HepG2 (cell line): Measurements from ENCODE around the gene DSC2. TPM values are rescaled to one million over a fixed set of nuclear protein-coding genes. Genes with fewer than 3 reads are reported as not detected.
A peak's percentile ranks its signal among the peaks of the same experiment; 100 is the strongest.

Source experiments
- CCAR2 ChIP-seq: fragments of 200-400 bp; formaldehyde crosslinking; optimal IDR thresholded peaks from 2 replicates; pipeline ENCODE3; 2018; ENCODE audit warnings: low read depth, mild to moderate bottlenecking, low read length, moderate library complexity
- FOSL2 ChIP-seq: sonication (generic); formaldehyde crosslinking; IDR thresholded peaks from 2 replicates; pipeline ENCODE4 v1.4.0; 2020; ENCODE audit warnings: missing genetic modification reagents
- GATA4 ChIP-seq: sonication (generic); IDR thresholded peaks from 2 replicates; pipeline ENCODE4 v1.6.1; 2016; ENCODE audit warnings: antibody characterized with exemption, low read depth, borderline replicate concordance
- HOMEZ ChIP-seq: IDR thresholded peaks from 2 replicates; pipeline ENCODE4 v1.6.1; 2016; ENCODE audit warnings: low read depth
- KAT7 ChIP-seq: IDR thresholded peaks from 2 replicates; pipeline ENCODE4 v1.6.1; 2018; ENCODE audit warnings: borderline replicate concordance, missing compliant biosample characterization
- MAF1 ChIP-seq: sonication (generic); formaldehyde crosslinking; IDR thresholded peaks from 2 replicates; pipeline ENCODE4 v1.5.0; 2020; ENCODE audit warnings: missing genetic modification reagents, borderline replicate concordance
- NCOR1 ChIP-seq: fragments of 200-600 bp; sonication (generic); IDR thresholded peaks from 2 replicates; pipeline ENCODE4 v1.7.0; 2017; ENCODE audit warnings: antibody characterized with exemption, low read length, borderline replicate concordance
- NR3C1 ChIP-seq: sonication (generic); formaldehyde crosslinking; IDR thresholded peaks from 2 replicates; pipeline ENCODE4 v1.4.0; 2020; ENCODE audit warnings: missing genetic modification reagents
- RAD51 ChIP-seq: fragments of 450-650 bp; IDR thresholded peaks from 2 replicates; pipeline ENCODE4 v1.6.1; 2016; ENCODE audit warnings: borderline replicate concordance
- REL ChIP-seq: sonication (generic); formaldehyde crosslinking; conservative IDR thresholded peaks from 2 replicates; pipeline ENCODE4 v1.8.0; 2022; ENCODE audit warnings: mild to moderate bottlenecking, missing genetic modification reagents, moderate library complexity
- RORA ChIP-seq: sonication (generic); formaldehyde crosslinking; IDR thresholded peaks from 2 replicates; pipeline ENCODE4 v1.5.0; 2020; ENCODE audit warnings: mild to moderate bottlenecking, missing genetic modification reagents, moderate library complexity
- SP4 ChIP-seq: sonication (generic); formaldehyde crosslinking; IDR thresholded peaks from 2 replicates; pipeline ENCODE4 v1.8.1; 2023; ENCODE audit warnings: mild to moderate bottlenecking, missing genetic modification reagents
- TCF7 ChIP-seq: sonication (generic); IDR thresholded peaks from 2 replicates; pipeline ENCODE4 v1.6.1; 2016; ENCODE audit warnings: antibody characterized with exemption, low read depth
- TRIM22 ChIP-seq: fragments of 450-650 bp; IDR thresholded peaks from 2 replicates; pipeline ENCODE4 v1.6.1; 2017
- U2AF2 ChIP-seq: fragments of 200-400 bp; formaldehyde crosslinking; IDR thresholded peaks from 2 replicates; pipeline ENCODE4 v1.6.1; 2017; ENCODE audit warnings: low read depth, mild to moderate bottlenecking, low read length
- ZBTB34 ChIP-seq: sonication (generic); formaldehyde crosslinking; IDR thresholded peaks from 2 replicates; pipeline ENCODE4 v1.8.0; 2022; ENCODE audit warnings: mild to moderate bottlenecking, missing genetic modification reagents
- ZHX1 ChIP-seq: sonication (generic); formaldehyde crosslinking; IDR thresholded peaks from 2 replicates; pipeline ENCODE4 v1.8.1; 2022; ENCODE audit warnings: low read depth, mild to moderate bottlenecking, missing genetic modification reagents
- ZNF101 ChIP-seq: sonication (generic); formaldehyde crosslinking; IDR thresholded peaks from 2 replicates; pipeline ENCODE4 v1.4.0; 2020; ENCODE audit warnings: mild to moderate bottlenecking, low read depth, missing genetic modification reagents, borderline replicate concordance
- ZNF124 ChIP-seq: sonication (generic); formaldehyde crosslinking; IDR thresholded peaks from 2 replicates; pipeline ENCODE4 v1.4.0; 2020; ENCODE audit warnings: missing genetic modification reagents
- ZNF160 ChIP-seq: sonication (generic); formaldehyde crosslinking; IDR thresholded peaks from 2 replicates; pipeline ENCODE4 v1.8.0; 2022; ENCODE audit warnings: mild to moderate bottlenecking, inconsistent platforms, missing genetic modification reagents
- ZNF224 ChIP-seq: sonication (generic); formaldehyde crosslinking; IDR thresholded peaks from 2 replicates; pipeline ENCODE4 v1.5.0; 2020; ENCODE audit warnings: mild to moderate bottlenecking, missing genetic modification reagents
- ZSCAN12 ChIP-seq: sonication (generic); formaldehyde crosslinking; IDR thresholded peaks from 2 replicates; pipeline ENCODE4 v1.9.0; 2021; ENCODE audit warnings: mild to moderate bottlenecking, missing genetic modification reagents
- ZSCAN20 ChIP-seq: sonication (generic); formaldehyde crosslinking; IDR thresholded peaks from 2 replicates; pipeline ENCODE4 v1.4.0; 2020; ENCODE audit warnings: missing genetic modification reagents, mild to moderate bottlenecking, borderline replicate concordance
- ZSCAN22 ChIP-seq: sonication (generic); formaldehyde crosslinking; IDR thresholded peaks from 2 replicates; pipeline ENCODE4 v1.4.0; 2020; ENCODE audit warnings: mild to moderate bottlenecking, missing genetic modification reagents
- ZSCAN29 ChIP-seq: sonication (generic); formaldehyde crosslinking; conservative IDR thresholded peaks from 2 replicates; pipeline ENCODE4 v1.4.0; 2020; ENCODE audit warnings: mild to moderate bottlenecking, missing genetic modification reagents
- polyA plus RNA-seq, 8 experiments: library from polyadenylated mRNA; depleted of rRNA in 3 of 8; stranded (reverse) in 7 of 8; unstranded in 1 of 8; fragments of >200 nt; fragmentation: Illumina TruSeq in 4 of 8; extraction: Trizol in 4 of 8; gene quantifications; 2 replicates each; pipeline versions ENCODE4 v1.2.1 to v1.2.3, GENCODE V29; 2011 to 2016; ENCODE audit warnings: low read depth in 4 of 8, missing spikeins in 1 of 8, mixed read lengths in 1 of 8; ENCODE audit not compliant: insufficient read depth in 1 of 8
- total RNA-seq, 5 experiments: library from RNA; depleted of rRNA; stranded (reverse); fragments of >200 nt; fragmentation: Illumina TruSeq; extraction: Trizol; gene quantifications; 2 replicates each; pipeline ENCODE4 v1.2.3, GENCODE V29; 2016; ENCODE audit warnings: low read depth in 1 of 5

The DSC2 gene
- total and polyA plus RNA-seq, 2 of the 13 experiments (the other 11 are each of a cell fraction or from before 2014, with no cell fraction given), result 7.2 to 24.9 TPM

- TF ChIP-seq TRIM22 (no peak), ZNF160 (CRISPR knock-in tag) (no peak), U2AF2 (no peak), ZNF124 (CRISPR knock-in tag) (no peak), RORA (no peak), SP4 (CRISPR knock-in tag) (no peak), MAF1 (no peak), ZNF224 (CRISPR knock-in tag) (no peak), NCOR1 (no peak), ZHX1 (0 out of 2 replicates have a peak, but pooled peaks have one; percentile 45), HOMEZ (CRISPR knock-in tag) (no peak), CCAR2 (no peak), REL (CRISPR knock-in tag) (no peak), ZNF101 (no peak), NR3C1 (no peak), ZSCAN29 (peak; percentile 57; the same call in 1 of the 2 replicates), RAD51 (no peak), GATA4 (no peak), ZSCAN22 (CRISPR knock-in tag) (no peak), ZBTB34 (CRISPR knock-in tag) (no peak), ZSCAN20 (no peak), ZSCAN12 (CRISPR knock-in tag) (no peak), KAT7 (CRISPR knock-in tag) (no peak; the same call in 1 of the 2 replicates), TCF7 (no peak), FOSL2 (CRISPR knock-in tag) (peak; percentile 39)
Observed at GRCh38 chr18:31101183-31102024, 817 bp downstream of the DSC2 start (continued).
